ENCODE results near the gene PDXK.

- TF ChIP-seq CTCF (conservative IDR thresholded peaks at IDR 0.05), result peak; percentile 91
- no peak for TF ChIP-seq EZH2 (IDR thresholded peaks at IDR 0.05; ENCODE audit: low read depth)
Observed at GRCh38 chr21:43810505-43811261, 91.8 kb downstream of the PDXK start.

All from PC-9 (cell line).